Measurements from ENCODE around the gene ERC2. TPM values are rescaled to one million over a fixed set of nuclear protein-coding genes. Genes with fewer than 3 reads are reported as not detected.

The ERC2 gene
- total and polyA plus RNA-seq, 2 donors (not counting 1 experiment from before 2014, with no cell fraction given) = 0.14 to 0.17 TPM

DNA sequence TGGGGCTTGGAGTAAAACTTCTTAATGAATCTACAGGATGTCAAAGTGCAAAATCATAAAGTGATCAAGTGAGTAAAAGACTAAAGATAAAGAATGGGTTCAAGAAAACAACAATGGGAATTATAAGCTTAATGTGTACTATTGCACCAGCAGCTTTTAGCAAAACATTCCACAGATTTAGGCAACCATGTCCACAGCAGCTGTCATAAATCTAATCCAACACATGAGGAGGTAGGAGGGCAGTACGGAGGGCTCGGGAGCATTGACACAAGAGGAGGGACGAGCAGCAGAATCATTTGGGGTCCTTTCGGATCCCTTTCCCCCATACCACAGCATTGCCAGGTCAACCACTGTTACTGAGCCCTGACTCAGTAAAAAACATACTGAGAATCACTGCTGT lies 516.9 kb downstream of the ERC2 start:
- Histone ChIP-seq H3K9ac (ENCODE audit: insufficient read depth, low read length) (no peak overlapping the region), H4K20me1 (ENCODE audit: control insufficient read depth, extremely low read depth, insufficient read depth, low read length) (no peaks in the 10 kb centered on the region), H3K9me3 (ENCODE audit: control insufficient read depth, insufficient read depth, low read depth, low read length) (no peaks in the 10 kb centered on the region), H3K79me2 (ENCODE audit: control insufficient read depth, insufficient read depth, low read length) (no peaks in the 10 kb centered on the region), H3K36me3 (ENCODE audit: control insufficient read depth, insufficient read depth, low read length) (no peaks in the 10 kb centered on the region), H3K4me3 (replicated peaks in 1 of 4; ENCODE audit: control extremely low read depth in 1 of 4, insufficient read depth in 1 of 4, low read depth in 3 of 4, low read length in 4 of 4) (no peak overlapping the region), H2AFZ (ENCODE audit: low read length) (no peak overlapping the region), H3K27ac (ENCODE audit: insufficient read depth, low read length) (no peak overlapping the region), H3K4me1 (ENCODE audit: control insufficient read depth, extremely low read depth, insufficient read depth, low read length) (no peaks in the 10 kb centered on the region), H3K4me2 (ENCODE audit: extremely low read depth, insufficient read depth, low read length) (no peak overlapping the region), H3K27me3 (ENCODE audit: control insufficient read depth, insufficient read depth, low read length) (no peaks in the 10 kb centered on the region)
- DNase-seq (ENCODE audit: low read depth in 2 of 2) = no peak
- TF ChIP-seq CTCF (conservative IDR thresholded peaks at IDR 0.05 in 1 of 2, IDR thresholded peaks at IDR 0.05 in 1 of 2; ENCODE audit: low read depth in 1 of 2, low read length in 2 of 2) (no peak), EZH2 (IDR thresholded peaks at IDR 0.05; ENCODE audit: low read length, missing control alignments) (no peak)

DNA sequence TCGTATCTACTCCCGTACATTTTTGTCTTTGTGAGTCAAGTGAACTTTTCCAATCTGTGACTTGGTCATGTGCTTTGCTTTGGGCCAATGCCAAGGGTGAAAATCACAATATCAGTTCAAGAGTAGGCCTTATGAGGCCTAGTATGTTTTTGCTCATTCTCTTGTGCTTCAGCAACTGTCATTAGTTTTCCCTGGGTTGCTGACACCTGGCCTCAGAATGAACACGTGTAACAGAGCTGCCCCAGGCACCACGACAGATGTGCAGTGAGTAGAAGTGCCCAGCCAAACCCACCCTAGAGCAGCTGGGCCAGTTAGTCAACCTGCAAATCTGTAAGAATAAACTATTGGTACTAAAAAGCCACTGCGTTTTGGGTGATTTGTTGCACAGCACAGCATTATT lies 520.9 kb downstream of the ERC2 start:
- H3K79me2 ChIP-seq (ENCODE audit: control insufficient read depth, insufficient read depth, low read length) = no peaks in the 10 kb centered on the region
- H3K36me3 ChIP-seq (ENCODE audit: control insufficient read depth, insufficient read depth, low read length) = no peaks in the 10 kb centered on the region
- no peaks in the 10 kb centered on the region for H3K9me3 ChIP-seq (ENCODE audit: control insufficient read depth, insufficient read depth, low read depth, low read length)
- no peaks in the 10 kb centered on the region for H3K27me3 ChIP-seq (ENCODE audit: control insufficient read depth, insufficient read depth, low read length)
- no peaks in the 10 kb centered on the region for H4K20me1 ChIP-seq (ENCODE audit: control insufficient read depth, extremely low read depth, insufficient read depth, low read length)
- no peak overlapping the region for H2AFZ ChIP-seq (ENCODE audit: low read length)
- H3K27ac ChIP-seq (ENCODE audit: insufficient read depth, low read length) = no peak overlapping the region
- no peaks in the 10 kb centered on the region for H3K4me1 ChIP-seq (ENCODE audit: control insufficient read depth, extremely low read depth, insufficient read depth, low read length)
- H3K9ac ChIP-seq (ENCODE audit: insufficient read depth, low read length) = no peak overlapping the region
- DNase-seq (ENCODE audit: low read depth in 2 of 2) = no peak
- TF ChIP-seq EZH2 (IDR thresholded peaks at IDR 0.05; ENCODE audit: low read length, missing control alignments) (no peak), CTCF (conservative IDR thresholded peaks at IDR 0.05 in 1 of 2, IDR thresholded peaks at IDR 0.05 in 1 of 2; ENCODE audit: low read depth in 1 of 2, low read length in 2 of 2) (no peak)
- no peak overlapping the region for H3K4me2 ChIP-seq (ENCODE audit: extremely low read depth, insufficient read depth, low read length)
- H3K4me3 ChIP-seq (replicated peaks in 1 of 4; ENCODE audit: control extremely low read depth in 1 of 4, insufficient read depth in 1 of 4, low read depth in 3 of 4, low read length in 4 of 4) = no peak overlapping the region

- H3K9ac ChIP-seq (ENCODE audit: insufficient read depth, low read length) = no peak overlapping the region
- no peaks in the 10 kb centered on the region for H3K4me1 ChIP-seq (ENCODE audit: control insufficient read depth, extremely low read depth, insufficient read depth, low read length)
- TF ChIP-seq CTCF (conservative IDR thresholded peaks at IDR 0.05 in 1 of 2, IDR thresholded peaks at IDR 0.05 in 1 of 2; ENCODE audit: low read depth in 1 of 2, low read length in 2 of 2) = no peak
- TF ChIP-seq EZH2 (IDR thresholded peaks at IDR 0.05; ENCODE audit: low read length, missing control alignments) = no peak
- H3K4me3 ChIP-seq (replicated peaks in 1 of 4; ENCODE audit: control extremely low read depth in 1 of 4, insufficient read depth in 1 of 4, low read depth in 3 of 4, low read length in 4 of 4) = no peak overlapping the region
- no peaks in the 10 kb centered on the region for H3K79me2 ChIP-seq (ENCODE audit: control insufficient read depth, insufficient read depth, low read length)
- H3K27ac ChIP-seq (ENCODE audit: insufficient read depth, low read length) = no peak overlapping the region
- no peaks in the 10 kb centered on the region for H3K9me3 ChIP-seq (ENCODE audit: control insufficient read depth, insufficient read depth, low read depth, low read length)
- no peak overlapping the region for H2AFZ ChIP-seq (ENCODE audit: low read length)
- no peaks in the 10 kb centered on the region for H3K27me3 ChIP-seq (ENCODE audit: control insufficient read depth, insufficient read depth, low read length)
- DNase-seq (ENCODE audit: low read depth in 2 of 2) = no peak
- no peak overlapping the region for H3K4me2 ChIP-seq (ENCODE audit: extremely low read depth, insufficient read depth, low read length)
- no peaks in the 10 kb centered on the region for H3K36me3 ChIP-seq (ENCODE audit: control insufficient read depth, insufficient read depth, low read length)
- no peaks in the 10 kb centered on the region for H4K20me1 ChIP-seq (ENCODE audit: control insufficient read depth, extremely low read depth, insufficient read depth, low read length)
Observed at GRCh38 chr3:55946574-55947160, 521.6 kb downstream of the ERC2 start.

All from fibroblast of lung (primary cell).